ENCODE results near the gene CCDC57. TPM values are rescaled to one million over a fixed set of nuclear protein-coding genes. Genes with fewer than 3 reads are reported as not detected.

The CCDC57 gene
- total RNA-seq, 1 donor from 2014 or later = 24.7 TPM

GRCh38 chr17:82235056-82235774 is 22.6 kb upstream of the CCDC57 start:
- DNase-seq = no peak

DNA sequence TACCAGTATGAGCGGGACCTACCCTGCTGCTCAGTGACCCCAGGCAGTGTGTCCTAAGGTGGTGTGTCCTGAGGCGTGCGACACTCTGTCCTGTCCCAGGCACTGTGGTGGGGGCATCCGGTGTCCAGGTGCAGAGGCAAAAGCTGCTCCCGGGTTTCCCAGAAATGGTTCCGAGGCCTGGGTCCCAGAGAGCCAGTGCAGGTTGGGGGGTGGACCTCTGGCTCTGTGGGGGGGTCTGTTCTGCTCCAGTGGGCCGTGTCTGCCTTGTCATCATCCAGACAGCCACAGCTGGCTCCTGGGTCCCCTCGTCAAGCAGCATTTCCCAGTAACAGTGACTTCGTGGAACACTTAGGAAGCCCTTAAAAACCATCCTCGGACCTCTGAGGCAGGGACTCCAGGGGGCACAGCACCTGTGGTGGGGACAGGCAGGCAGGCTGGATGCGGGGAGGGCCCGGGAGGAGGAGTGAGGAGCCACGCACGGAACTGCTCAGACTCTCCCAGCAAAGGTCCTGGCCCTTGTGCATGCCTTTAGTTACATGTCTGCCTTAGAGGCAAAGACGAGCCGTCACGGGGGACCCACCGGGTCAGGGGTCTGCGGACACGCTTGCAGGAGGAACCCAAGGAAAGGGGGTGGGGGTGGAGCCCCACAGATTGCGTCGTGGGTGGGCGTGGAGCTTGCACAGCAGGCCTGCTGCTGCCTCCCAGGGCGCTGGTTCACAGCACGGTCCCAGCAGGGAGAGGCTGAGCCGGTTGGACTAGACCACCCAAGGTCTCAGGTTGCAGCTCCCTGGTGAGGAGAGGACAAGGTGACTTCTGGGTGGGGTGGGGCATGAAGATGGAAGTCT is 21.8 kb upstream of the CCDC57 start:
- peak; percentile 61 for DNase-seq

- DNase-seq = no peak
Measured at GRCh38 chr17:82232876-82233785, 20.5 kb upstream of the CCDC57 start.

DNA sequence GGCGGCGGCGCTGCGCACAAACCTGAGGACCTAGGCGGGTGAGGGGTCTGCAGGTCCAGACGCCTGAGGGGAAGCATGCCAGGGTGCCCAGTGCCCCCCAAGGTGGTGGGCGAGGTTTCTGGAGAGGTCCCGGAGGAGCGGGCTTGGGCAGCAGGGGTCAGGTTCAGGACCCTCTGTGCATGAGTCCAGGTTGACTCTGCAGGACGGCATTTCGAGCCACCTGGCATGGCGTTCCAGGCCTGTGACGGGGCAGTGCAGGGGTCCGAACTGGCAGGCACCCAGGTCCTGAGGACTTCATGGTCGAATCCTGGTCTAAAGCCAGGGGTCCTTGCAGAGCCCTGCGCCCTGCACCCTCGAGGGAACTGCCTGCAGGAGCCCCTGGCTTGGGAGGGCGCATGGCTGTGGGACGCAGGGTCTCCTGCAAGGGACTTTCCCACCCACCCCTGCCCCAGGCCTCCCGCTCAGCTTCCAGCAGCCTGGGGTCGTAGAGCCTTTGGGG is 19.7 kb upstream of the CCDC57 start:
- DNase-seq = no peak

- no peak for DNase-seq
Measured at GRCh38 chr17:82231562-82232321, 19.1 kb upstream of the CCDC57 start.

DNA sequence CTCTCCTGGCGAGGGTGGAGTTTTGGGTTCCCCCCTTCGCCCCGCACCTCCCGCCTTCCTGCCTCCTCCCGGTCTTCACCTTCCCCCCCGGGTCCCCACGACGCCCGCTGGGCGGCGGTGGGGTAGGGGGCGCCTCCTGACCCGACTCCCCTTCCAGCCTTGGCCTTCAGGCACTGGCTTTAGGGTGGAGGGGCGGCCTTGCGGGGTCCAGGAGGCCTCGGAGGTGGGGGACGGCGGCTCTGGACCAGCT is 18.6 kb upstream of the CCDC57 start:
- no peak for DNase-seq

GRCh38 chr17:82230609-82231311 is 18.1 kb upstream of the CCDC57 start:
- peak; percentile 82 for DNase-seq

- DNase-seq = no peak
Measured at GRCh38 chr17:82229698-82230608, 17.3 kb upstream of the CCDC57 start.

- DNase-seq = peak; percentile 75
Measured at GRCh38 chr17:82228842-82229697, 16.4 kb upstream of the CCDC57 start, which contains the start of gene SLC16A3. Gene SLC16A3, plus strand, starts transcription at chr17:82229042. Its CDS starts 6,967 bp downstream, at chr17:82236009.

DNA sequence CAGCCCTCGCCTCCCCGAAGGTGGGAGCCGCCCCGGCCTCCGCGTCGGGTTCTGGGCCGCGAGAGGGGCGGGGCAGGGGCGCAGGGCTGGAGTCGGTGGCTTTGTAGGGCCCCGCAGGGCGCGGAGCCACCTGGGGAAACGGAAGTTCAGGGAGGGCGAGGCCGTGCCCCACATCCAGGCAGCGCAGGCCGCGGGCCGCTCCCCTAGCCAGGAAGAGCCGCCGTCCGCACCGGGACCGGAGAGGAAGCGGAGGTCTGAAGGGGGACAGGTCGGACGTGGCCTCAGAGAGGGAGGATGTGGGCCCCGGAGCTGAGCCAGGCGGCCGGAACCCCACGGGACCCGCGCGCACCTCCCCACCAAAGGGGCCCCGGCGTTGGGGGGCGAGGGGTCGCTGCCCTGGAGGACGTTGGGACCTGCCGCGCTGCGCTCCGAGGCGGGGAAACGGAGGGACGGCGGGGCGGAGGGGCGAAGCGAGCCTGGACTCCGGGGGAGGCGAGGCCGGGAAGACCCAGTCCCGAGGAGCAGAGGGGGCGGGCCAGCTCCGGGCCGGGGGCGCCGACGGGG is 15.7 kb upstream of the CCDC57 start:
- no peak for DNase-seq

DNA sequence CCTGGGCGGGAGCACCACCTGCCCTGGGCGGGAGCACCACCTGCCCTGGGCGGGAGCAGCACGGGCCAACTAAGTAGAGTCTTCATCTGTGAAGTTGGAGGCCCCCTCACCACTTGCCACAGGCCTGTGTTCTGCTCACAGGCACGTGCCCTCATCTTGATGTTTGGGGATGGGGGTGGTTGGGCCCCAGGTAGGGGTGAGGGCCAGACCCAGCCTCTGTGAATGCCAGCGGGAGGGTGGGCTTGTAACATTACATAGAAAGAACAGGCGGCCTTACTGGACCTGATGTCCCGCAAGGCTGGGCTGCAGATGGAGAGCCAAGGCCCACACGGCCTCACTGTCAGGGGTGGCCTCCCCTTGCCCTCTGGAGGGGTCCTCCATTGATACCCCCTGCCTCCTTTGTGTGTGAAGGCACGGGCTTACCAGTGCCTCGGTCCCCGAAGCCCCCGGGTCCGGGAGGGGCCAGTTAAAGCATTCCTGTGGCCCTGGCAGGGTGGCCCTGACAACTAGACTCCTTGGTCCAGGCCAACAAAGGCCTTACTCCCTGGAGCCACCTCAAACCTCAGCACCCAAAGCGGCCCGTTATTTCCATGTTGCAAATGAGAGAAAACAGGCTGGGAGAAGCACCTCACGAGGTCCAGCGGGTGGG is 15.1 kb upstream of the CCDC57 start:
- DNase-seq = no peak

DNA sequence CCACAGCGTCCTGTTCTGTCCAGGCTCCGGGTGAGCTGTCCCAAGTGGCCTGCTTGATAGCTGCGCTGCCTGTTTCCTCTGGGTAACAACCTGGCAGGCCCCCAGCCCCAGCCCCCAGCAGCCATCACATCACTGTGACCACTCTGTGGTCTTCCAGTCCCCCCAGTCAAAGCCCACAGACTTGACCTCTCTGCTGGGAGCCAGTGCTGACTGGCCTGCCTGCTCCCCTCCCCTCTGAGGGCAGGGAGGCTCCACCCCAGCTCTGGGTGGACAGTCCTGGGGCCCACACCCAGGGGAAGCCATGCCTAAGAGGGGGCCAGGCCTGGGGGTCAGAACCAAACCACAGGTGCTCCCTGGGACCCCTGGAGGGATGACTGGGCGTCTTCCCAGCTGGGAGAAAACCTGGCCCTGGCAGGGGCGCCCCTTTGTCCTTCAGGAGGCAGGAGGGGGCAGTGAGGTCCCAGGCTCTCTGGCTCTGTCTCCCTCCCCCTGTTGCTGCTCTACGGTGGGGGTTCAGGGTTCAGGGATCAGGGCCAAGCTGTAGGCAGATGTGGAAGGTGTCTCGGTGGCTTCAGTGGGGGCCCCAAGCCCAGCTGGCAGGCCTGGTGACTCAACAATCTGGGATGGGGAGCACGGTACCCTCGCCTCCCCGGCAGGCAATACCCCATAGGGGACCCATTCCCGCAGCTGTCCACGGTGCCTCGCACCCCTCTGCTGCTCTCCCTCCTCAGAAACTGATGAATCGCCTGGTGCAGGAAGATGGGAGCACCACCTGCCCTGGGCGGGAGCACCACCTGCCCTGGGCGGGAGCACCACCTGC is 14.4 kb upstream of the CCDC57 start:
- no peak for DNase-seq

GRCh38 chr17:82226146-82226808 is 13.6 kb upstream of the CCDC57 start:
- DNase-seq = no peak

GRCh38 chr17:82225368-82226029 is 12.9 kb upstream of the CCDC57 start:
- no peak for DNase-seq

DNA sequence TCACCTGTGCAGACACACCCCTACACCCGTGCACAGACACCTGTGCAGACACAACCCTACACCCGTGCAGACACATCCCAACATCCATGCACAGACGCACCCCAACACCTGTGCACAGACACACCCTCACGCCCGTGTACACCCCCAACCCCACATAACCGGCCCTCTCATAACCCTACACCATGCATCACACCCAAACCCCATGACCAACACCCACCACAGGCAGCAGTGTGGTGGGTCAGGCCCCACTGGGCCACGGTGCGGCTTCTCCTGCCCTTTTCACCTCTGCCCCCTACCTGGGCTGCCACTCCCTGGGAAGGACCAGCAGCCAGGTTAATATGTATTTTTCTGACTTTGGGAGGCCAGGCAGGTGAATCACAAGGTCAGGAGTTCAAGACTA is 12.0 kb upstream of the CCDC57 start:
- no peak for DNase-seq

DNA sequence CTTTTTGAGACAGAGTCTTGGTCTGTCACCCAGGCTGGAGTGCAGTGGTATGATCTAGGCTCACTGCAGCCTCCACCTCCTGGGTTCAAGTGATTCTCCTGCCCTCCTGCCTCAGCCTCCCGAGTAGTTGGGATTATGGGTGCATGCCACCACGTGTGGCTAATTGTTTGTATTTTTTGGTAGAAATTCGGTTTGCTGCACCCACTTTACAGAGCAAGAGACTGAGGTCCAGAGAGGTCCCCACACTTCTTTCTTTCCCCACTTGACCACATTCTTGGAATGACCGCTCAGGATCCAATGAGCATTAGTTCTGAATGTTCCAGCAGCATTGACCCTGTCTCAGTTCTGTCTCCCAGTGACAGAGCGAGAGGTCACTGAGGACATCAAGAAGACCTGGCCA is 10.9 kb upstream of the CCDC57 start:
- no peak for DNase-seq
